ENCODE data around the gene PTPN7.

- TF ChIP-seq CTCF (conservative IDR thresholded peaks at IDR 0.05; ENCODE audit: low read length) (peak; percentile 1; the same call in 1 of the 2 replicates), EZH2phosphoT487 (IDR thresholded peaks at IDR 0.05; ENCODE audit: borderline replicate concordance) (no peak)
Observed at GRCh38 chr1:202159534-202160371, 649 bp downstream of the PTPN7 start.
